A673 (cell line): ENCODE measurements around the gene CFAP52. TPM values are rescaled to one million over a fixed set of nuclear protein-coding genes. Genes with fewer than 3 reads are reported as not detected.
"Not testable (repeated sequence)": the region's sequence is repeated elsewhere in the genome, so short reads cannot be mapped to it uniquely, and the experiment has no call there.

Experiments used
- BruUV-seq: library from RNA; stranded (reverse); fragments of 400-500 nt; replicated peaks from 2 replicates; lab custom pipeline; 2021; lab: Mats Ljungman, UMichigan
- CTCF ChIA-PET: fragments of 300-600 bp; sonication (Branson Sonifier 250); formaldehyde crosslinking; loops from one replicate; lab custom pipeline; 2022; ENCODE audit warnings: antibody characterized with exemption; lab: Charles Lee
- POLR2A ChIA-PET: fragments of 300-600 bp; sonication (Branson Sonifier 250); formaldehyde crosslinking; loops from one replicate; lab custom pipeline; 2022; ENCODE audit warnings: antibody characterized with exemption; ENCODE audit not compliant: low non-redundant PET; lab: Charles Lee
- DNase-seq: peaks from one replicate; pipeline ENCODE4 v3.0.0-alpha.2; 2015; ENCODE audit warnings: low spot score
- H3K27ac ChIP-seq: fragments of 200-600 bp; sonication (generic); 2 replicates; pipeline ENCODE4 v1.5.1; 2016; ENCODE audit warnings: mixed run types, low read depth, mild to moderate bottlenecking, mixed read lengths, antibody characterized with exemption, low read length; ENCODE audit not compliant: poor library complexity, severe bottlenecking
- H3K27me3 ChIP-seq: fragments of 200-600 bp; sonication (generic); replicated peaks from 2 replicates; pipeline ENCODE4 v1.6.1; 2017; ENCODE audit warnings: mixed run types, low read depth, mild to moderate bottlenecking, mixed read lengths, antibody characterized with exemption, low read length; ENCODE audit not compliant: insufficient read depth, poor library complexity
- H3K36me3 ChIP-seq: fragments of 200-600 bp; sonication (generic); 2 replicates; pipeline ENCODE4 v1.6.1; 2016; ENCODE audit warnings: mixed run types, mild to moderate bottlenecking, mixed read lengths, antibody characterized with exemption, low read length; ENCODE audit not compliant: insufficient read depth, poor library complexity, severe bottlenecking
- H3K4me1 ChIP-seq: fragments of 200-600 bp; sonication (generic); 2 replicates; pipeline ENCODE4 v1.6.1; 2017; ENCODE audit warnings: mixed run types, mild to moderate bottlenecking, mixed read lengths, antibody characterized with exemption, low read length; ENCODE audit not compliant: insufficient read depth, poor library complexity, severe bottlenecking
- H3K4me3 ChIP-seq: fragments of 200-600 bp; sonication (generic); 2 replicates; pipeline ENCODE4 v1.5.1; 2016; ENCODE audit warnings: low read depth, mixed run types, mild to moderate bottlenecking, mixed read lengths, low read length; ENCODE audit not compliant: poor library complexity, severe bottlenecking
- H3K9me3 ChIP-seq: fragments of 200-600 bp; sonication (generic); 2 replicates; pipeline ENCODE4 v1.6.1; 2016; ENCODE audit warnings: mixed run types, low read depth, mild to moderate bottlenecking, mixed read lengths, antibody characterized with exemption, low read length; ENCODE audit not compliant: poor library complexity, severe bottlenecking
- EZH2 ChIP-seq: fragments of 200-600 bp; sonication (generic); IDR thresholded peaks from 2 replicates; pipeline ENCODE4 v1.6.1; 2017; ENCODE audit warnings: borderline replicate concordance, low read depth, mild to moderate bottlenecking, mixed read lengths, antibody characterized with exemption, low read length; ENCODE audit not compliant: poor library complexity, severe bottlenecking
- intact Hi-C: fragments of 100-400 bp; cut with micrococcal nuclease; formaldehyde crosslinking; loops from one replicate; pipeline ENCODE4 v1.10.0; 2022; ENCODE audit not compliant: unreplicated experiment
- total RNA-seq: library from RNA; stranded (reverse); gene quantifications from 2 replicates; pipeline ENCODE4 v1.2.3, GENCODE V29; 2021
- TF ChIP-seq, protein P1 (sequence below): fragments of 300-800, 200-600 bp; sonication (generic); conservative IDR thresholded peaks from 2 replicates; pipeline ENCODE4 v1.5.1; 2017; ENCODE audit warnings: low read depth, mild to moderate bottlenecking, antibody characterized with exemption, low read length, moderate library complexity, mixed read lengths

Gene CFAP52
- total RNA-seq, 1 experiment from 2014 or later, result not detected

DNA sequence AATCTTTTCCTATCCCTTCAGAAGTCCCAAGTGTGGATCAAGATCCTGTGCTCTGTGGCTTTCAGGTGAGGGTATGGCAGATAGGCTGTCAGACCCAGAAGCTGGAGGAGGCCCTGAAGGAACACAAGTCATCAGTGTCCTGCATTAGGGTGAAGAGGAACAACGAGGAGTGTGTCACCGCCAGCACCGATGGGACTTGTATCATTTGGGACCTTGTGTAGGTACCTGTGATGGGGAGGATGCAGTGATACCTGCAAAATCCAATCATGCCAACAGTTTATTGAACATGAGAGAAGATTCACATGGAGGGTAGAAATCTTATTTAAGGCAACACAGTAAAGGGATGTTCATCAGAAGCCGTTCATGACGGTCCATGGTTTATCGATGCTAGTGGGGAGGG is 58.9 kb downstream of the CFAP52 start:
- POLR2A ChIA-PET, result no interaction called here

DNA sequence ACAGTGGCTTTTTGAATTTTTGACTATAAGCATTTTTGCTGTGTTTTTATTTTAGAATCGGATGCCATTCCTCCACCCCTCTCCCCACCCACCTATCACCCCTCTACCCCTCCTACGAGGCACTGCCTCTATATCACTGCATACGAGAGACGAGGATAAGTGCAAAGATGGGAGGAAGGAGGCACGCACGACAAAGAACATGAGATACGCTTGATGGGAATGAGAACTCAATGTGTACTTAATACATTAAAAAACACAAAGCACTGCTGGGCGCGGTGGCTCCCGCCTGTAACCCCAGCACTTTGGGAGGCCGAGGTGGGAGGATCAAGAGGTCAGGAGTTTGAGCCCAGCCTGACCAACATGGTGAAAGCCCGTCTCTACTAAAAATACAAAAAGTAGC is 60.1 kb downstream of the CFAP52 start:
- intact Hi-C loops, result no loop called here
- H3K27me3 ChIP-seq, result no peaks in the 10 kb centered on the region
- no peaks in the 10 kb centered on the region for H3K36me3 ChIP-seq
- no peaks in the 10 kb centered on the region for H3K4me1 ChIP-seq
- CTCF ChIA-PET, result no interaction called here
- no TSS peak for BruUV-seq
- no peak overlapping the region for H3K4me3 ChIP-seq
- POLR2A ChIA-PET, result no interaction called here
- TF ChIP-seq EZH2, result no peak
- TF ChIP-seq, protein P1, sequence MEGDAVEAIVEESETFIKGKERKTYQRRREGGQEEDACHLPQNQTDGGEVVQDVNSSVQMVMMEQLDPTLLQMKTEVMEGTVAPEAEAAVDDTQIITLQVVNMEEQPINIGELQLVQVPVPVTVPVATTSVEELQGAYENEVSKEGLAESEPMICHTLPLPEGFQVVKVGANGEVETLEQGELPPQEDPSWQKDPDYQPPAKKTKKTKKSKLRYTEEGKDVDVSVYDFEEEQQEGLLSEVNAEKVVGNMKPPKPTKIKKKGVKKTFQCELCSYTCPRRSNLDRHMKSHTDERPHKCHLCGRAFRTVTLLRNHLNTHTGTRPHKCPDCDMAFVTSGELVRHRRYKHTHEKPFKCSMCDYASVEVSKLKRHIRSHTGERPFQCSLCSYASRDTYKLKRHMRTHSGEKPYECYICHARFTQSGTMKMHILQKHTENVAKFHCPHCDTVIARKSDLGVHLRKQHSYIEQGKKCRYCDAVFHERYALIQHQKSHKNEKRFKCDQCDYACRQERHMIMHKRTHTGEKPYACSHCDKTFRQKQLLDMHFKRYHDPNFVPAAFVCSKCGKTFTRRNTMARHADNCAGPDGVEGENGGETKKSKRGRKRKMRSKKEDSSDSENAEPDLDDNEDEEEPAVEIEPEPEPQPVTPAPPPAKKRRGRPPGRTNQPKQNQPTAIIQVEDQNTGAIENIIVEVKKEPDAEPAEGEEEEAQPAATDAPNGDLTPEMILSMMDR, result no peak
- DNase-seq, result no peak
- no peak overlapping the region for H3K27ac ChIP-seq
- no peaks in the 10 kb centered on the region for H3K9me3 ChIP-seq

More for the DNA sequence above, 58.9 kb downstream of the CFAP52 start:
- DNase-seq, result no peak
- BruUV-seq, result no TSS peak
- Histone ChIP-seq H3K27me3 (no peaks in the 10 kb centered on the region), H3K36me3 (no peaks in the 10 kb centered on the region), H3K4me1 (no peaks in the 10 kb centered on the region), H3K4me3 (no peak overlapping the region), H3K9me3 (no peaks in the 10 kb centered on the region), H3K27ac (no peak overlapping the region)
- TF ChIP-seq, protein P1, result no peak
- TF ChIP-seq EZH2, result no peak
- CTCF ChIA-PET, result no interaction called here
- intact Hi-C loops, result no loop called here

- H3K27me3 ChIP-seq, BruUV-seq, H3K4me1 ChIP-seq, H3K4me3 ChIP-seq, DNase-seq, H3K27ac ChIP-seq, CTCF ChIA-PET, H3K9me3 ChIP-seq, intact Hi-C loops, POLR2A ChIA-PET, H3K36me3 ChIP-seq: not testable (repeated sequence)
These were observed 63.9 kb downstream of the CFAP52 start for GRCh38 chr17:9640388-9640787.

GRCh38 chr17:9643611-9644010 is 67.2 kb downstream of the CFAP52 start:
- H3K36me3 ChIP-seq, result no peaks in the 10 kb centered on the region
- no peak for TF ChIP-seq EZH2
- TF ChIP-seq, protein P1, result no peak
- CTCF ChIA-PET, result no interaction called here
- intact Hi-C loops, result no loop called here
- BruUV-seq, result no TSS peak
- no peak overlapping the region for H3K27ac ChIP-seq
- H3K4me1 ChIP-seq, result no peaks in the 10 kb centered on the region
- no peaks in the 10 kb centered on the region for H3K9me3 ChIP-seq
- peaks cover 34% of the 10 kb centered on the region for H3K27me3 ChIP-seq
- no peak overlapping the region for H3K4me3 ChIP-seq
- POLR2A ChIA-PET, result no interaction called here
- DNase-seq, result no peak
